Uterus (tissue), 2 donors: ENCODE results near the gene PIM1.

Source experiments
- CTCF ChIP-seq, 4 experiments: fragments of 200-600 bp in 2 of 4; fragments of 450-650 bp in 2 of 4; sonication (generic) in 2 of 4; IDR thresholded peaks; one replicate each; pipeline ENCODE4 v1.5.1; 2016 to 2019; ENCODE audit warnings: antibody characterized with exemption in 4 of 4, mild to moderate bottlenecking in 2 of 4, moderate library complexity in 1 of 4
- POLR2A ChIP-seq, 2 donors: fragments of 450-650 bp; IDR thresholded peaks; one replicate each; pipeline ENCODE4 v1.6.1; 2016; ENCODE audit warnings: antibody characterized with exemption in 2 of 2, mild to moderate bottlenecking in 1 of 2, moderate library complexity in 1 of 2

GRCh38 chr6:37172912-37173492 lies 3.0 kb downstream of the PIM1 start:
- TF ChIP-seq POLR2A (IDR thresholded peaks at IDR 0.05) (no peak), CTCF (IDR thresholded peaks at IDR 0.05) (no peak)
